Prostate gland (tissue), 2 donors: ENCODE measurements around the gene PTX4.

Experiments used
- POLR2A ChIP-seq: fragments of 450-650 bp; IDR thresholded peaks from one replicate; pipeline ENCODE4 v1.6.1; 2016; ENCODE audit warnings: antibody characterized with exemption, mild to moderate bottlenecking
- POLR2AphosphoS5 ChIP-seq: sonication (generic); formaldehyde crosslinking; IDR thresholded peaks from one replicate; pipeline ENCODE4 v1.6.1; 2017; ENCODE audit warnings: antibody characterized with exemption
- TF ChIP-seq, protein P1 (sequence below), 4 experiments: fragments of 200-600 bp in 2 of 4; fragments of 450-650 bp in 2 of 4; sonication (generic) in 2 of 4; IDR thresholded peaks; 1 replicate in 3 of 4; 2 replicates in 1 of 4; pipeline ENCODE4 v1.5.1; 2016 to 2019; ENCODE audit warnings: antibody characterized with exemption in 4 of 4, mild to moderate bottlenecking in 2 of 4, moderate library complexity in 2 of 4

DNA sequence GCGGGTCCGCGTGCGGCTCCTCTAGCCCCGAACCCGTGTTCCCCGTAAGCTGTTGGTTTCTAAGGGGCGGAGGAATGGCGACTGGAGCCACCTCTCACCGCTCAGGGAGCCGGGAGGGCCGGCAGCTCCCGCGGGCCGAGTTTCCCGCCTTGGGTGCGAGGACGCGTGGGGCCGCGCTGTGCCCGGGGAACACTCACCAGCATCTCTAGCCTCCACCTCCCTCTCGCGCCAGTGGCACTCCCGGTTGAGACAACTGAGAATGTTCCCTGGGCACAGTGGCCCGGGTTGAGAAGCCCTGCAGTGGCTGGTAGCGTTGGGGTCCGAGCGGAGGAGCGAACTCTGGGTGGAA is 5.0 kb upstream of the PTX4 start:
- TF ChIP-seq, protein P1, sequence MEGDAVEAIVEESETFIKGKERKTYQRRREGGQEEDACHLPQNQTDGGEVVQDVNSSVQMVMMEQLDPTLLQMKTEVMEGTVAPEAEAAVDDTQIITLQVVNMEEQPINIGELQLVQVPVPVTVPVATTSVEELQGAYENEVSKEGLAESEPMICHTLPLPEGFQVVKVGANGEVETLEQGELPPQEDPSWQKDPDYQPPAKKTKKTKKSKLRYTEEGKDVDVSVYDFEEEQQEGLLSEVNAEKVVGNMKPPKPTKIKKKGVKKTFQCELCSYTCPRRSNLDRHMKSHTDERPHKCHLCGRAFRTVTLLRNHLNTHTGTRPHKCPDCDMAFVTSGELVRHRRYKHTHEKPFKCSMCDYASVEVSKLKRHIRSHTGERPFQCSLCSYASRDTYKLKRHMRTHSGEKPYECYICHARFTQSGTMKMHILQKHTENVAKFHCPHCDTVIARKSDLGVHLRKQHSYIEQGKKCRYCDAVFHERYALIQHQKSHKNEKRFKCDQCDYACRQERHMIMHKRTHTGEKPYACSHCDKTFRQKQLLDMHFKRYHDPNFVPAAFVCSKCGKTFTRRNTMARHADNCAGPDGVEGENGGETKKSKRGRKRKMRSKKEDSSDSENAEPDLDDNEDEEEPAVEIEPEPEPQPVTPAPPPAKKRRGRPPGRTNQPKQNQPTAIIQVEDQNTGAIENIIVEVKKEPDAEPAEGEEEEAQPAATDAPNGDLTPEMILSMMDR (IDR thresholded peaks at IDR 0.05): no peak
- TF ChIP-seq POLR2A (no peak), POLR2AphosphoS5 (no peak)
